Keratinocyte (primary cell): Measurements from ENCODE around the gene TYMS. TPM values are rescaled to one million over a fixed set of nuclear protein-coding genes. Genes with fewer than 3 reads are reported as not detected.

ENCODE experiments used
- DNase-seq: peaks from one replicate; pipeline ENCODE4 v3.0.0-alpha.2; 2011; ENCODE audit warnings: low read depth, missing footprints, low spot score
- FAIRE-seq: peaks from 2 replicates; lab custom pipeline; 2011; peaks lifted over from hg19 to GRCh38; lab: Jason Lieb, UNC
- H2AFZ ChIP-seq: 2 replicates; pipeline ENCODE4 v1.6.0; 2012; ENCODE audit warnings: low read length, control low read depth, inconsistent platforms; ENCODE audit not compliant: control insufficient read depth
- H3K27ac ChIP-seq: 2 replicates; pipeline ENCODE4 v1.5.1; 2011; ENCODE audit warnings: low read length; ENCODE audit not compliant: control insufficient read depth, insufficient read depth
- H3K27me3 ChIP-seq: 3 replicates; pipeline ENCODE4 v1.6.0; 2011; ENCODE audit warnings: low read length; ENCODE audit not compliant: control insufficient read depth, insufficient read depth; ENCODE audit errors: extremely low read depth
- H3K36me3 ChIP-seq, 2 experiments: 2 replicates in 1 of 2; 3 replicates in 1 of 2; pipeline ENCODE4 v1.5.1; 2011; ENCODE audit warnings: low read length in 2 of 2, mild to moderate bottlenecking in 1 of 2; ENCODE audit not compliant: control insufficient read depth in 2 of 2, insufficient read depth in 2 of 2; ENCODE audit errors: extremely low read depth in 1 of 2
- H3K4me1 ChIP-seq: 3 replicates; pipeline ENCODE4 v1.5.1; 2011; ENCODE audit warnings: low read length; ENCODE audit not compliant: control insufficient read depth, insufficient read depth; ENCODE audit errors: extremely low read depth
- H3K4me2 ChIP-seq: 3 replicates; pipeline ENCODE4 v1.6.0; 2011; ENCODE audit warnings: low read depth, low read length; ENCODE audit not compliant: control insufficient read depth, insufficient read depth; ENCODE audit errors: extremely low read depth
- H3K4me3 ChIP-seq, 3 experiments: fragments of 200-600 bp in 1 of 3; sonication (generic) in 1 of 3; 2 replicates in 2 of 3; 3 replicates in 1 of 3; pipeline ENCODE4 v1.5.1; 2011 to 2016; ENCODE audit warnings: low read length in 3 of 3, mild to moderate bottlenecking in 3 of 3, control low read depth in 2 of 3, inconsistent platforms in 1 of 3, low read depth in 1 of 3, mixed read lengths in 1 of 3, mixed run types in 1 of 3, moderate library complexity in 1 of 3; ENCODE audit not compliant: control insufficient read depth in 2 of 3, insufficient read depth in 2 of 3; ENCODE audit errors: extremely low read depth in 1 of 3
- H3K79me2 ChIP-seq: 2 replicates; pipeline ENCODE4 v1.6.0; 2012; ENCODE audit warnings: low read length; ENCODE audit not compliant: control insufficient read depth, insufficient read depth
- H3K9ac ChIP-seq: 3 replicates; pipeline ENCODE4 v1.6.0; 2011; ENCODE audit warnings: low read length; ENCODE audit not compliant: control insufficient read depth, insufficient read depth; ENCODE audit errors: extremely low read depth
- H3K9me1 ChIP-seq: 3 replicates; pipeline ENCODE4 v1.6.0; 2011; ENCODE audit warnings: low read length; ENCODE audit not compliant: control insufficient read depth, insufficient read depth; ENCODE audit errors: extremely low read depth
- H3K9me3 ChIP-seq: 2 replicates; pipeline ENCODE4 v1.5.1; 2012; ENCODE audit warnings: low read depth, low read length; ENCODE audit not compliant: control insufficient read depth
- H4K20me1 ChIP-seq: 3 replicates; pipeline ENCODE4 v1.6.0; 2011; ENCODE audit warnings: low read length; ENCODE audit not compliant: control insufficient read depth, insufficient read depth; ENCODE audit errors: extremely low read depth
- CTCF ChIP-seq, 3 experiments: IDR thresholded peaks in 1 of 3; conservative IDR thresholded peaks in 1 of 3; optimal IDR thresholded peaks in 1 of 3; 2 replicates in 2 of 3; 3 replicates in 1 of 3; pipeline versions ENCODE3 to v1.5.1; 2011; ENCODE audit warnings: low read length in 3 of 3, mild to moderate bottlenecking in 3 of 3, moderate library complexity in 2 of 3, control low read depth in 1 of 3, inconsistent platforms in 1 of 3; ENCODE audit not compliant: insufficient read depth in 2 of 3; ENCODE audit errors: extremely low read depth in 1 of 3
- EZH2 ChIP-seq: IDR thresholded peaks from one replicate; pipeline ENCODE4 v1.6.1; 2012; ENCODE audit warnings: inconsistent platforms, mild to moderate bottlenecking, low read length, moderate library complexity
- dilution Hi-C: fragments of 300-500 bp; cut with MboI; formaldehyde crosslinking; loops from one replicate; pipeline ENCODE4 v1.7.0; 2020; ENCODE audit warnings: low sequenced_read_pairs; ENCODE audit not compliant: extremely low pct_ligation_motif_present
- polyA plus RNA-seq, 5 experiments: library from polyadenylated mRNA; depleted of rRNA in 3 of 5; stranded (reverse) in 3 of 5; stranded (forward) in 1 of 5; unstranded in 1 of 5; fragments of >200 nt; gene quantifications; 1 replicate in 1 of 5; 2 replicates in 3 of 5; 3 replicates in 1 of 5; pipeline versions ENCODE4 v1.2.1 to v1.2.3, GENCODE V29; 2011 to 2012; ENCODE audit warnings: missing spikeins in 2 of 5, low read depth in 1 of 5, low replicate concordance in 1 of 5

Gene TYMS
- polyA plus RNA-seq, 1 donor (not counting 4 experiments of a cell fraction or from before 2014, with no cell fraction given) = 39.9 TPM

DNA sequence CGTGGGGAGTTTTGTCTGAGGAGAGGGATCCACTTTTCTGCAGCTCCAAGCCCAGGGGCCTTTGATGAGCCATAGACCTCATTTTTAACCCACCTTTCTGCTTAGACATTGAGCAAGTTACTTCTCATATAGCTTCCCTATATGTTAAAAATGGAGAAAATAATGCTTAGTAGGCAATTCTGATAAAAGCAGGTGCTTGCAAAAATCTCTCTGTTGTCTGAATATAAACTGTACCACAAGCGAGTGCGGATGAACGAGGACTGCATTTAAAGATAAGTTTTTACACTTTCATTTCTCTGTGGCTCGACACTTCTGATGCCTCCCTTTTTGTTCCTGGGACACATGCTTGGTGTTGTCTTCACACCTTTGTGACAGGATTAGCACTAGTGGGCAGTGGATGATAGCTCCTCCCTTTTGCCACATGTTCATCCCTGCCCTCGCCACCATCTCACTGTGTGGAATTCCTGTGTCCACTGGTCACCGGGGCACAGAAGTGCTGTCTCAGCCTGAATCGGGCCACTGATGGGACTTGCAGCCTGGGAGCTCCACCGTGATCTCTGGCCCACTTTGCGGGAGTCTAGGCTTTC is 1.6 kb downstream of the TYMS start:
- no peak for TF ChIP-seq CTCF (optimal IDR thresholded peaks at IDR 0.05 in 1 of 3, IDR thresholded peaks at IDR 0.05 in 1 of 3, conservative IDR thresholded peaks at IDR 0.05 in 1 of 3; ENCODE audit: extremely low read depth in 1 of 3, insufficient read depth in 2 of 3, low read length in 3 of 3)
- TF ChIP-seq EZH2 = no peak
- Histone ChIP-seq H3K27ac (no peak overlapping the region), H3K4me2 (peak overlapping the region; percentile 79), H3K9me3 (no peaks in the 10 kb centered on the region), H3K4me3 (peak overlapping the region in 2 of 3 experiments; percentile 74 to 82), H3K36me3 (peaks cover 0 to 18% of the 10 kb centered on the region in 2 experiments), H3K4me1 (peaks cover 3% of the 10 kb centered on the region), H2AFZ (no peak overlapping the region), H4K20me1 (no peaks in the 10 kb centered on the region), H3K27me3 (no peaks in the 10 kb centered on the region), H3K9ac (peak overlapping the region; percentile 75), H3K79me2 (peaks cover 37% of the 10 kb centered on the region), H3K9me1 (no peaks in the 10 kb centered on the region)
- no peak for FAIRE-seq
- DNase-seq = no peak
- dilution Hi-C loops = no loop called here

GRCh38 chr18:659597-659996 is 2.1 kb downstream of the TYMS start:
- H3K27me3 ChIP-seq = no peaks in the 10 kb centered on the region
- H3K79me2 ChIP-seq = peaks cover 37% of the 10 kb centered on the region
- FAIRE-seq (no peak), DNase-seq (no peak)
- no peaks in the 10 kb centered on the region for H4K20me1 ChIP-seq
- no peaks in the 10 kb centered on the region for H3K9me3 ChIP-seq
- no peaks in the 10 kb centered on the region for H3K9me1 ChIP-seq
- H3K9ac ChIP-seq = no peak overlapping the region
- H3K4me3 ChIP-seq = no peak overlapping the region
- no peak for TF ChIP-seq CTCF (optimal IDR thresholded peaks at IDR 0.05 in 1 of 3, IDR thresholded peaks at IDR 0.05 in 1 of 3, conservative IDR thresholded peaks at IDR 0.05 in 1 of 3; ENCODE audit: extremely low read depth in 1 of 3, insufficient read depth in 2 of 3, low read length in 3 of 3)
- TF ChIP-seq EZH2 = no peak
- H3K36me3 ChIP-seq = peaks cover 0 to 18% of the 10 kb centered on the region in 2 experiments
- no peak overlapping the region for H3K27ac ChIP-seq
- peaks cover 3% of the 10 kb centered on the region for H3K4me1 ChIP-seq
- H2AFZ ChIP-seq = no peak overlapping the region
- no peak overlapping the region for H3K4me2 ChIP-seq
- dilution Hi-C loops = no loop called here
